Measurements from ENCODE around the gene PALM.
A peak's percentile ranks its signal among the peaks of the same experiment; 100 is the strongest.
"Not testable (repeated sequence)": the region's sequence is repeated elsewhere in the genome, so short reads cannot be mapped to it uniquely, and the experiment has no call there.

Gene PALM, protein sequence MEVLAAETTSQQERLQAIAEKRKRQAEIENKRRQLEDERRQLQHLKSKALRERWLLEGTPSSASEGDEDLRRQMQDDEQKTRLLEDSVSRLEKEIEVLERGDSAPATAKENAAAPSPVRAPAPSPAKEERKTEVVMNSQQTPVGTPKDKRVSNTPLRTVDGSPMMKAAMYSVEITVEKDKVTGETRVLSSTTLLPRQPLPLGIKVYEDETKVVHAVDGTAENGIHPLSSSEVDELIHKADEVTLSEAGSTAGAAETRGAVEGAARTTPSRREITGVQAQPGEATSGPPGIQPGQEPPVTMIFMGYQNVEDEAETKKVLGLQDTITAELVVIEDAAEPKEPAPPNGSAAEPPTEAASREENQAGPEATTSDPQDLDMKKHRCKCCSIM

DNA sequence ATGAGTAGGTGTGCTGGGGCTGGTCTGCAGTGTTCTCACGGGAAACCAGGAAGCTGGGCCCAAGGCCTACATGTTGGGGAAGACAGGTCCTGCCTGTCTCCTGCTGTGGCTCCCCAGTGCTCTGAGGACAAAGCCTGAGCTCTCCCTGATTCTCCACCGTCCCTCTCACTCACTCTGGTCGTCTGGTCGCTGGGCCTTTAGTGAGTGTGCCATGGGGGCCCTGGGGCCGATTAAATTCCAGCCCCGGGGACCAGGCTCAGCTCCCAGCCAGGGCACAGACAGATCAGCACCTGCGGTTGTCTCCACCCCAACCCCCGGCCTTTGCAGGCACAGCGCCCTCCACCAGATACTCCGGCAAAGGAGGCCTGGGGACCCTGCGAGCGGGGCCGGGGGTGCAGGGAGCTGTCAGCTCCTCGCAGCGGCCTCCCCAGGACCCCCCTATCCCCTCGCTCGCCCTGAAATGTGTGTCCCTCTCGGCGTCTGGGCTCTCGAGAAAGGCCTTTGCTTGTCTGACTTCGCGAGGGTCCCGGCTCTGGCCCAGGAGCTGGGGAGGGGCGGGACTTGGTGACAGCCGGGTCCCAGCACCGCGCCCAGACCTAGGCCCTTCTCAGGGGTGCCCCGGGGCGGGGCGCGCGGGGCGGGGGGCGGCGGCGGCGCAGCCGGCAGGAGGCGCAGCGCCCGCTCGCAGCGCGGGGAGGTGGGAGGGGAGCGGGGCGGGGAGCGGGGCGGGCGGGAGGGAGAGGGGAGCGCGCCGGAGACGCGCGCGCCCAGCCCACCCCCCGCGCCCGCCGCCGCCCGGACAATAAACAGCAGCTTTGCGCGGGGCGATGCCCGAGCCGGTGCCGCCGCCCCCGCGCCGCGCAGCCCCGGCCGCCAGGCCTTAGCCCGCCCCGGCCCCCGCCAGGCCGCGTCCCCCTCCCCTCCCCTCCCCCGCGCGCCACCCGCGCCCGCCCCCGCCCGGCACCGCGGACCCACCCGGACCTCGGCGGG, at the start of gene PALM:
Gene PALM (plus strand): TSS at position 782 of the 990 bp plus-strand sequence. CDS start 212 bp downstream, outside the sequence.
- no peaks in the 10 kb centered on the region for H3K4me1 ChIP-seq (ENCODE audit: control insufficient read depth in 2 of 2, insufficient read depth in 2 of 2, low read length in 2 of 2)
- no peaks in the 10 kb centered on the region for H3K36me3 ChIP-seq (ENCODE audit: control insufficient read depth in 2 of 2, insufficient read depth in 2 of 2, low read length in 2 of 2)
- H3K9ac ChIP-seq (ENCODE audit: low read depth in 1 of 2, low read length in 2 of 2), result peak within 1 kb of the TSS in 1 of 2 donors; percentile 17
- H3K27me3 ChIP-seq (ENCODE audit: control insufficient read depth in 2 of 2, insufficient read depth in 2 of 2, low read length in 2 of 2), result peaks cover 5 to 15% of the 10 kb centered on the region in 2 donors
- peak within 1 kb of the TSS in 1 of 2 donors; percentile 38 for H3K27ac ChIP-seq (ENCODE audit: low read depth in 2 of 2, low read length in 2 of 2)
- H3K9me3 ChIP-seq (ENCODE audit: control insufficient read depth in 2 of 2, low read length in 2 of 2), result no peaks in the 10 kb centered on the region
- no peak within 1 kb of the TSS for H3K4me3 ChIP-seq (ENCODE audit: low read length in 2 of 2)

DNA sequence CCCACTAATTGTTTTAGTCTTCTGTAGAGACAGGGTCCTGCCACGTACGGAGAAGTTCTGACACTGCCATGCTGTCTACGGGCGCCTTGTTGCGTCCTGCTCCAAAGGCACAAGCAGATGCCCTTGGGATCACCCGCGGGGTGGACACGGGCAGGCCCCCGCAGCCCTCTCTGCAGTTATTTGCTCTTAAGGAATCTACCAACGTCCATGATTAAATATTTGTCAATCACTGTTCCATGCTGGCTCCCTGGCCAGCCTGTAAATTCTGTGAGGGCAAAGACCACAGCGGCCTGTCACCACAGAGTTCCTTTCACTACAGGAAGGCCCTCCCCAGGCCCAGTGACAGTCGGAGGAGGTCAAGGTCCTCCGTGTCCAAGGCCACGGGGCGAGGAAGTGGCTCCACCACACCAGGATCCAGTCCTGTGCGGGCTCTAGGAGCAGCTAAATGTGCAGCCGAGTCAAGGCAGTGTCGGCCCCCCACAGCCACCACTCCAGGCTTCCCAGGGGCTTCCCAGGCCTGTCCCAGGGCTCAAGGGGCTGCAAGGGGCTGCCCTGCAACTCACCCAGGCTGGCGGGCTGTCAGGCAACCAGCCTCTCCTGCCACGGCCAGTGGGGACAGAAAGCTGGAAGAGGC, 47.8 kb upstream of the PALM start:
- peak overlapping the region; percentile 95 to 96 for H3K27ac ChIP-seq (ENCODE audit: low read depth in 2 of 2, low read length in 2 of 2)
- no peaks in the 10 kb centered on the region for H3K36me3 ChIP-seq (ENCODE audit: control insufficient read depth in 2 of 2, insufficient read depth in 2 of 2, low read length in 2 of 2)
- H3K9me3 ChIP-seq (ENCODE audit: control insufficient read depth in 2 of 2, low read length in 2 of 2), result no peaks in the 10 kb centered on the region
- H3K9ac ChIP-seq (ENCODE audit: low read depth in 1 of 2, low read length in 2 of 2), result peak overlapping the region; percentile 95 to 96
- H3K27me3 ChIP-seq (ENCODE audit: control insufficient read depth in 2 of 2, insufficient read depth in 2 of 2, low read length in 2 of 2), result no peaks in the 10 kb centered on the region
- H3K4me1 ChIP-seq (ENCODE audit: control insufficient read depth in 2 of 2, insufficient read depth in 2 of 2, low read length in 2 of 2), result peaks cover 50 to 51% of the 10 kb centered on the region in 2 donors
- peak overlapping the region; percentile 79 to 82 for H3K4me3 ChIP-seq (ENCODE audit: low read length in 2 of 2)

DNA sequence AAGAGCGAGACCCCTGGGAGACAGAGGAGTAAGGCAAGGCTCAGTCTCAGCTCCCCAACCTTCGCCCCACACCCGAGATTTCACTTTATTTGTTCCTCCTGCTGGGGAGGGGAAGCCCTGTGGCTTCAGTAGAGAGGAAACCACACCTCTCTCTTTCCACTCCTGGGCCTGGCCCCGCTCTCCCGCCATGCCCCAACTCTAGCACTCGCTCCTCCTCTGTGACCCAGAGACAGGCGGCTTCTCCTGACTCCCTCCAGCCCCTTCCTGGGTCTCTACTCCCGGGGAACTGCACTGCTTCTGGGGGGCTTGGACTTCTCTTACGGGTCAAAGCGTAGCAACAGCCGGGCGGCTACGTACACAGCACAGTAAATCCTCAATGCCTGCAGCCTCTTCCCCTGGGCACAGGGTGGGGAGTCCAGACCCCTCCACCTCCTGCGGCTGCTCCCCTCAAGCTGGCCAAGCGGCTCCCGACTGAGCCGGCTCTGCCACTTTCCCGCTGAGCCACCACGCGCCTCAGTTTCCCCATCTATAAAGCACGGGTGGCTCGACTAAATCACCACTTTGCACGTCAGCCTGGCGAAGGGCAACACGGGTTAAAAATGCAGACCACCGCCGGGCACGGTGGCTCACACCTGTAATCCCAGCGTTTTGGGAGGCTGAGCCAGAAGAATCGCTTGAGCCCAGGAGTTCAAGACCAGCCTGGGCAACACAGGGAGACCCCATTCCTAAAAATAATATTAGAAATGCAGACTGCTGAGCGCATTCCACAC, 47.1 kb upstream of the PALM start:
- peak overlapping the region; percentile 95 to 96 for H3K27ac ChIP-seq (ENCODE audit: low read depth in 2 of 2, low read length in 2 of 2)
- peak overlapping the region; percentile 95 to 96 for H3K9ac ChIP-seq (ENCODE audit: low read depth in 1 of 2, low read length in 2 of 2)
- H3K4me3 ChIP-seq (ENCODE audit: low read length in 2 of 2), result peak overlapping the region; percentile 79 to 82
- no peaks in the 10 kb centered on the region for H3K9me3 ChIP-seq (ENCODE audit: control insufficient read depth in 2 of 2, low read length in 2 of 2)
- H3K36me3 ChIP-seq (ENCODE audit: control insufficient read depth in 2 of 2, insufficient read depth in 2 of 2, low read length in 2 of 2), result no peaks in the 10 kb centered on the region
- H3K4me1 ChIP-seq (ENCODE audit: control insufficient read depth in 2 of 2, insufficient read depth in 2 of 2, low read length in 2 of 2), result peaks cover 50 to 51% of the 10 kb centered on the region in 2 donors
- H3K27me3 ChIP-seq (ENCODE audit: control insufficient read depth in 2 of 2, insufficient read depth in 2 of 2, low read length in 2 of 2), result no peaks in the 10 kb centered on the region

DNA sequence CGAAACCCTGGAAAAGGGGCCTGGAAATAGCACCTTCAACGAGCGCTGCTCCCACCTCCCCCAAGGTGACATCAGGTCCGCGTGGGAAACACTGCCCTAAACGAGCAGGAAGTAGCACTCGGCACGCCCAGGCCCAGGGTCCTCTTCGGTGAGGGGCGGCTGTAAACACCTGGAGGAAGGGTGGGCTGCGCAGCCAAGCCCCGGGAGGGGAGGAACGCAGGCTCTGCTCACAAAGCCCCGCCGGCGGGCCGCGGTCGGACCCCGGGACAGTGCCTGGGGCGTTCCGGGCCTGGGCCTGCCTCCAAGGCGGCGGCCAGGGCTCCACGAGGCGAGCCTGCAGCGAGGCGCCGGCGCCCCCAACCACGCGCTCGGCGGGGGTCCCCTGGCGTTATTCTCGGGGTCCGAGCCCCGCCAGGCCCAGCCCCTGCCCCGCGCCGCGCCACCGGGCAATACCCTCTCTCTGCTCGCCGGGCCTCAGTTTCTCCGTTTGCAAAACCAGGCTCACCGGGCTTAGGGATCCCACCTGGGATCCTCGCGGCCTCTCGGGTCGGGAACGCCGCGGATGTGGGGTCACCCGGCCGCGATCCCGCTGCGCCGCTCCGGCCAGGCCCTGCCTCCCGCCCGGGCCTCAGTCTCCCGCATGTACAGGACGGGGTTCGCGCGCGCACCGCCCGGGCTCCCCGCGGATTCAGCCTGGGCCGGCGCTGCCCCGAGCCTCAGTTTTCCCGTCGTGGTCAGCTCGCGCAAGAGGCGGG, 46.4 kb upstream of the PALM start:
- Histone ChIP-seq H3K4me1 (ENCODE audit: control insufficient read depth in 2 of 2, insufficient read depth in 2 of 2, low read length in 2 of 2) (peaks cover 48 to 50% of the 10 kb centered on the region in 2 donors), H3K27me3 (ENCODE audit: control insufficient read depth in 2 of 2, insufficient read depth in 2 of 2, low read length in 2 of 2) (no peaks in the 10 kb centered on the region), H3K9me3 (ENCODE audit: control insufficient read depth in 2 of 2, low read length in 2 of 2) (no peaks in the 10 kb centered on the region), H3K36me3 (ENCODE audit: control insufficient read depth in 2 of 2, insufficient read depth in 2 of 2, low read length in 2 of 2) (no peaks in the 10 kb centered on the region), H3K4me3 (ENCODE audit: low read length in 2 of 2) (peak overlapping the region; percentile 79 to 82), H3K9ac (ENCODE audit: low read depth in 1 of 2, low read length in 2 of 2) (peak overlapping the region; percentile 95 to 96), H3K27ac (ENCODE audit: low read depth in 2 of 2, low read length in 2 of 2) (peak overlapping the region; percentile 95 to 96)

DNA sequence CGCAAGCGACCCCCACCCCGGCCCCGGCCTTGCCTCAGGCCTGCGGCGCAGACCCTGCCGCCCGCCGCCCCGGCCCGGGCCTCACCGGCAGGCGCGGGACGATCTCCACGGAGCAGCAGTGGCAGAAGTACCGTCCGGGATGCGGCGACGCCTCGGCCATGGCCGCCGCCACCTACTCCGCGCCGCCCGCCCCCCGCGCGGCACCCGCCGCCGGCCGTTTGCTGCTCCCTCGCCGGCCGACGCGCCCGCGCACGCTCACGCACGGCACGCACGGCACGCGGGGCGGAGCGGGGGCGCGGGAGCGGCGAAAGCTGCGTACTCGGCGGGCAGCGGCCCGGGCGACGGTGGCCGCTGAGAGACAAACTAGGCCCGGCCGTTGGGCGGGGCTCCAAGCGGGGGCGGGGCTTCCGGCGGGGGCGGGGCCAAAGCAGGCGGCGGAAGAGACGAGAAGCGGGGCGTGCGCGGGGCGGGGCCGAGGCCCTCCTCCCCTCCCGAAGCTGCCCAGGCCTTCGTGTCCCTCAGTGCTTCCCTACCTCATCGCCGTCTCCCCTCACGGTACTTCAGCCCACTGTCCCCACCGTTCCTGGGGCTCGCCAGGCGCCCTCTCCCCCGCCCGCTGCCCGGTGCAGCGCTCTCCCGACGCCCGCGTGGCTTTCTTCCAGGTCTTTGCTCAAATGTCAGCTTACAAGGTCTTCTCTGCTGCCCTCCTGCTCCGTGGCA, 45.6 kb upstream of the PALM start, which contains the start of gene RNF126:
Gene RNF126 (minus strand): TSS at position 253 of the 720 bp plus-strand sequence. CDS start 93 bp downstream, at position 160.
- Histone ChIP-seq H3K4me3 (ENCODE audit: low read length in 2 of 2) (peak within 1 kb of the TSS; percentile 79 to 82), H3K9me3 (ENCODE audit: control insufficient read depth in 2 of 2, low read length in 2 of 2) (no peaks in the 10 kb centered on the region), H3K36me3 (ENCODE audit: control insufficient read depth in 2 of 2, insufficient read depth in 2 of 2, low read length in 2 of 2) (no peaks in the 10 kb centered on the region), H3K27me3 (ENCODE audit: control insufficient read depth in 2 of 2, insufficient read depth in 2 of 2, low read length in 2 of 2) (no peaks in the 10 kb centered on the region), H3K4me1 (ENCODE audit: control insufficient read depth in 2 of 2, insufficient read depth in 2 of 2, low read length in 2 of 2) (peaks cover 46 to 50% of the 10 kb centered on the region in 2 donors), H3K27ac (ENCODE audit: low read depth in 2 of 2, low read length in 2 of 2) (peak within 1 kb of the TSS; percentile 95 to 96), H3K9ac (ENCODE audit: low read depth in 1 of 2, low read length in 2 of 2) (peak within 1 kb of the TSS; percentile 95 to 96)

DNA sequence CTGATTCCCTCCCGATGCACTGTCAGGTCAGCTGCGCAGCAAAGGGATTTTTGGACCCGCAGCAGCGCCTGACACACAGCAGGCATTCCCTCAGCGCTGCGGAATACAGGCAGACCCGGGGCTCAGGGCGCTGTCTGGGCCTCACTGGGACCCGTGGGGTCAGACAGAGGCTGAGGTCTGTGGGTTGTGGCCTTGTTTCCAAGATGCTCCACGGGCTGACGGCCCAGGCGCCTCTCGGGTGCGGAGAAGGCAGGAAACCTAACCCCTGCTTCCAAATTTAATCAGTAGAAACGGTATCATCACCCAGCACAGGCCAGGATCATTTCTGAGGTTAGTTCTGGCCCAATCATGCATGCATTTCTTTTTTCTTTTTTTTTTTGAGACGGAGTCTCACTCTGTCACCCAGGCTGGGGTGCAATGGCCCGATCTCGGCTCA, 45.0 kb upstream of the PALM start:
- Histone ChIP-seq H3K4me1 (ENCODE audit: control insufficient read depth in 2 of 2, insufficient read depth in 2 of 2, low read length in 2 of 2) (peaks cover 40 to 45% of the 10 kb centered on the region in 2 donors), H3K4me3 (ENCODE audit: low read length in 2 of 2) (peak overlapping the region; percentile 75 to 78), H3K9me3 (ENCODE audit: control insufficient read depth in 2 of 2, low read length in 2 of 2) (no peaks in the 10 kb centered on the region), H3K27ac (ENCODE audit: low read depth in 2 of 2, low read length in 2 of 2) (peak overlapping the region; percentile 89 to 94), H3K27me3 (ENCODE audit: control insufficient read depth in 2 of 2, insufficient read depth in 2 of 2, low read length in 2 of 2) (no peaks in the 10 kb centered on the region), H3K36me3 (ENCODE audit: control insufficient read depth in 2 of 2, insufficient read depth in 2 of 2, low read length in 2 of 2) (no peaks in the 10 kb centered on the region), H3K9ac (ENCODE audit: low read depth in 1 of 2, low read length in 2 of 2) (peak overlapping the region; percentile 89 to 91)

DNA sequence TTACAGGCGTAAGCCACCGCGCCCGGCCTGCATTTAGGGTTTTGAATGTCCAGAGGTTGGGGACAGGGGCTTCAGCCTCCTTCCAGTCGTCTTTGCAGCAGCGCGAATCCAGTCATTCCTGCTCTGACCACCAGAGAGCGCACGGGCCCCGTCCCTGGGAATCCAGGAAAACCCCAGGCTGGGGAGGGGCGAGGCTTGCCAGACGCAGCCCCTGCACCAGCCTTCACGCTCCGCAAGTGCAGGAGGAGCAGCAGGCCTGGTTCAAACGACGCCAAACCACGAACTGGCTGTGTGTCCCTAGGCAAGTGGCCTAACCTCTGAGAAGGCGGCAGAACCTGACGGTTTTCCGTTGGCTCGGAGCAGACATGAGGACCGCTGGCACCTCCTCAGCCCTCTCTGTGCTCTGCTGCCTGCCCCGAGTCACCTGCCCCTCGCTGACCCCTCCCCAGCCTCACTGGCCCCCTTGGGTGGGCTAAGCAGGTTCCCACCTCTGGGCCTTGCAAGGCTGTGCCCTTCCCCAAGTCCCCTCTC, 43.8 kb upstream of the PALM start:
- H3K27ac ChIP-seq (ENCODE audit: low read depth in 2 of 2, low read length in 2 of 2), result no peak overlapping the region
- no peaks in the 10 kb centered on the region for H3K27me3 ChIP-seq (ENCODE audit: control insufficient read depth in 2 of 2, insufficient read depth in 2 of 2, low read length in 2 of 2)
- no peaks in the 10 kb centered on the region for H3K9me3 ChIP-seq (ENCODE audit: control insufficient read depth in 2 of 2, low read length in 2 of 2)
- H3K4me1 ChIP-seq (ENCODE audit: control insufficient read depth in 2 of 2, insufficient read depth in 2 of 2, low read length in 2 of 2), result peaks cover 30 to 35% of the 10 kb centered on the region in 2 donors
- peak overlapping the region; percentile 24 to 61 for H3K9ac ChIP-seq (ENCODE audit: low read depth in 1 of 2, low read length in 2 of 2)
- no peaks in the 10 kb centered on the region for H3K36me3 ChIP-seq (ENCODE audit: control insufficient read depth in 2 of 2, insufficient read depth in 2 of 2, low read length in 2 of 2)
- peak overlapping the region; percentile 48 to 65 for H3K4me3 ChIP-seq (ENCODE audit: low read length in 2 of 2)

DNA sequence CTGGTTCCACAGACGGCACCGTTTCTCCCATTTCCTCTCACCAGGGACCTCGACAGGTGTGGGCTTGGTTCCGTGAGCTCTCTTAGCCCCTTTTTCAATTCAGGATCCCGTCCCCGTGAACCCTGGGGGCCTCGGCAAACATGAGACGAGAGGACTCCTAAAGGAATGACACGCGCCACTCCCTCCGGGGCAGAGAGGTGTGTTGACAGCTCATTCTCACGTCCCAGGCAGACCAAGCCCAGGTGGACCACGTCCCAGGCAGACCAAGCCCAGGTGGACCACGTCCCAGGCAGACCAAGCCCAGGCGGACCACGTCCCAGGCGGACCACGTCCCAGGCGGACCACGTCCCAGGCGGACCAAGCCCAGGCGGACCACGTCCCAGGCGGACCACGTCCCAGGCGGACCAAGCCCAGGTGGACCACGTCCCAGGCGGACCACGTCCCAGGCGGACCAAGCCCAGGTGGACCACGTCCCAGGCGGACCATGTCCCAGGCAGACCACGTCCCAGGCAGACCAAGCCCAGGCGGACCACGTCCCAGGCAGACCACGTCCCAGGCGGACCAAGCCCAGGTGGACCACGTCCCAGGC, 41.7 kb upstream of the PALM start:
- H3K4me1 ChIP-seq (ENCODE audit: control insufficient read depth in 2 of 2, insufficient read depth in 2 of 2, low read length in 2 of 2), result peaks cover 10 to 14% of the 10 kb centered on the region in 2 donors
- H3K36me3 ChIP-seq (ENCODE audit: control insufficient read depth in 2 of 2, insufficient read depth in 2 of 2, low read length in 2 of 2); H3K9me3 ChIP-seq (ENCODE audit: control insufficient read depth in 2 of 2, low read length in 2 of 2); H3K4me3 ChIP-seq (ENCODE audit: low read length in 2 of 2); H3K9ac ChIP-seq (ENCODE audit: low read depth in 1 of 2, low read length in 2 of 2); H3K27me3 ChIP-seq (ENCODE audit: control insufficient read depth in 2 of 2, insufficient read depth in 2 of 2, low read length in 2 of 2); H3K27ac ChIP-seq (ENCODE audit: low read depth in 2 of 2, low read length in 2 of 2): not testable (repeated sequence)
